ENCODE results near the gene LTC4S. TPM values are rescaled to one million over a fixed set of nuclear protein-coding genes. Genes with fewer than 3 reads are reported as not detected.

Gene LTC4S
- total and polyA plus RNA-seq, 3 experiments from 2014 or later: 0.57 to 4.0 (median 1.0) TPM

DNA sequence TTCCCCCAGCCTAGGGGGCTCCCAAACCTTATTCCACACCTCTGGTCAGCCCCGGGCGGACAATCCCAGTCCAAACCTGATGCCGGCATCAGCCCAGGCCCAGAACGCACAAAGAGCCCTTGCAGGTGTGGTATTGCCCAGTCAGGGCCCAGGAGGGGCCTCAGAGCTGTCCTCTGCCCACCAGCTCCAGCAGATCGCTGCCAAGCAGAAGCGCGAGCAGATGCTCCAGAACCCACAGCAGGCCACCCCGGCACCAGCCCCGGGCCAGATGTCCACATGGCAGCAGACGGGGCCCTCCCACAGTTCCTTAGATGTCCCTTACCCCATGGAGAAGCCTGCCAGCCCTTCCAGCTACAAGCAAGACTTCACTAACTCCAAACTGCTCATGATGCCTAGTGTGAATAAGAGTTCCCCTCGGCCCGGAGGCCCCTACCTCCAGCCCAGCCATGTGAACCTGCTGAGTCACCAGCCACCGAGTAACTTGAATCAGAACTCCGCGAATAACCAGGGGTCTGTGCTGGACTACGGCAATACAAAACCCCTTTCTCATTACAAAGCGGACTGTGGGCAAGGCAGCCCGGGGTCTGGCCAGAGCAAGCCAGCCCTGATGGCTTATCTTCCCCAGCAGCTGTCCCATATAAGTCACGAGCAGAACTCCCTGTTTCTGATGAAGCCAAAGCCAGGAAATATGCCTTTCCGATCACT lies 27.6 kb upstream of the LTC4S start:
- no peaks in the 10 kb centered on the region for H3K9me3 Mint-ChIP-seq
- H3K4me1 ChIP-seq (ENCODE audit: insufficient read depth, low read length): peaks cover 25% of the 10 kb centered on the region
- peaks cover 0 to 66% (median 10%) of the 10 kb centered on the region in 3 donors for H3K36me3 Mint-ChIP-seq
- H3K27me3 Mint-ChIP-seq: no peaks in the 10 kb centered on the region
- H3K4me3 Mint-ChIP-seq: no peak overlapping the region
- no peak overlapping the region for H3K27ac ChIP-seq (ENCODE audit: low read depth, low read length)
- H3K9me3 ChIP-seq (ENCODE audit: low read length): no peaks in the 10 kb centered on the region
- ChIA-PET POLR2A (no interaction called here), CTCF (interaction anchor here (0.9 to 6.7 kb wide), 4 partner anchors 11 to 102 kb away, joined by 4 to 61 read pairs (median 4); partner anchors contain the start of gene LTC4S)
- H3K27ac Mint-ChIP-seq: peak overlapping the region in 3 of 8 donors; percentile 17 to 64 (median 60)
- H3K4me3 ChIP-seq (ENCODE audit: low read length): no peak overlapping the region
- H3K27me3 ChIP-seq (ENCODE audit: insufficient read depth, low read length, poor library complexity, severe bottlenecking): no peaks in the 10 kb centered on the region
- H3K4me1 Mint-ChIP-seq: peaks cover 20 to 52% (median 29%) of the 10 kb centered on the region in 3 donors
- H3K36me3 ChIP-seq (ENCODE audit: insufficient read depth, low read length): peaks cover 48% of the 10 kb centered on the region
- DNase-seq: no peak

GRCh38 chr5:179766726-179767455 lies 26.9 kb upstream of the LTC4S start:
- CTCF ChIA-PET: interaction anchor here (0.6 to 6.7 kb wide), 4 partner anchors 10 to 101 kb away, joined by 3 to 61 read pairs (median 4); partner anchors contain the start of gene LTC4S
- H3K27me3 ChIP-seq (ENCODE audit: insufficient read depth, low read length, poor library complexity, severe bottlenecking): no peaks in the 10 kb centered on the region
- H3K4me1 ChIP-seq (ENCODE audit: insufficient read depth, low read length): peaks cover 18% of the 10 kb centered on the region
- peaks cover 55% of the 10 kb centered on the region for H3K36me3 ChIP-seq (ENCODE audit: insufficient read depth, low read length)
- no peak overlapping the region for H3K4me3 ChIP-seq (ENCODE audit: low read length)
- Mint-ChIP-seq H3K4me3 (no peak overlapping the region), H3K4me1 (peaks cover 15 to 47% (median 24%) of the 10 kb centered on the region in 3 donors), H3K36me3 (peaks cover 0 to 73% (median 13%) of the 10 kb centered on the region in 3 donors), H3K9me3 (no peaks in the 10 kb centered on the region), H3K27me3 (no peaks in the 10 kb centered on the region), H3K27ac (no peak overlapping the region)
- no peak for DNase-seq
- H3K9me3 ChIP-seq (ENCODE audit: low read length): no peaks in the 10 kb centered on the region
- H3K27ac ChIP-seq (ENCODE audit: low read depth, low read length): no peak overlapping the region
- POLR2A ChIA-PET: interaction anchor here (0.7 kb wide), 1 partner anchor 18 kb away, joined by 6 read pairs; no protein-coding TSS in a partner anchor

- H3K27ac ChIP-seq (ENCODE audit: low read depth, low read length): no peak overlapping the region
- H3K27me3 ChIP-seq (ENCODE audit: insufficient read depth, low read length, poor library complexity, severe bottlenecking): no peaks in the 10 kb centered on the region
- Mint-ChIP-seq H3K4me1 (peaks cover 12 to 40% (median 17%) of the 10 kb centered on the region in 3 donors), H3K27ac (no peak overlapping the region), H3K9me3 (no peaks in the 10 kb centered on the region), H3K27me3 (no peaks in the 10 kb centered on the region), H3K4me3 (no peak overlapping the region), H3K36me3 (peaks cover 0 to 80% (median 17%) of the 10 kb centered on the region in 3 donors)
- CTCF ChIA-PET: interaction anchor here (0.6 to 6.7 kb wide), 4 partner anchors 9 to 101 kb away, joined by 3 to 61 read pairs (median 4); partner anchors contain the start of gene LTC4S
- POLR2A ChIA-PET: interaction anchor here (0.7 kb wide), 1 partner anchor 19 kb away, joined by 6 read pairs; no protein-coding TSS in a partner anchor
- no peak for DNase-seq
- H3K4me3 ChIP-seq (ENCODE audit: low read length): no peak overlapping the region
- peaks cover 11% of the 10 kb centered on the region for H3K4me1 ChIP-seq (ENCODE audit: insufficient read depth, low read length)
- H3K36me3 ChIP-seq (ENCODE audit: insufficient read depth, low read length): peaks cover 61% of the 10 kb centered on the region
- no peaks in the 10 kb centered on the region for H3K9me3 ChIP-seq (ENCODE audit: low read length)
Observed at GRCh38 chr5:179767496-179768100, 26.2 kb upstream of the LTC4S start.

DNA sequence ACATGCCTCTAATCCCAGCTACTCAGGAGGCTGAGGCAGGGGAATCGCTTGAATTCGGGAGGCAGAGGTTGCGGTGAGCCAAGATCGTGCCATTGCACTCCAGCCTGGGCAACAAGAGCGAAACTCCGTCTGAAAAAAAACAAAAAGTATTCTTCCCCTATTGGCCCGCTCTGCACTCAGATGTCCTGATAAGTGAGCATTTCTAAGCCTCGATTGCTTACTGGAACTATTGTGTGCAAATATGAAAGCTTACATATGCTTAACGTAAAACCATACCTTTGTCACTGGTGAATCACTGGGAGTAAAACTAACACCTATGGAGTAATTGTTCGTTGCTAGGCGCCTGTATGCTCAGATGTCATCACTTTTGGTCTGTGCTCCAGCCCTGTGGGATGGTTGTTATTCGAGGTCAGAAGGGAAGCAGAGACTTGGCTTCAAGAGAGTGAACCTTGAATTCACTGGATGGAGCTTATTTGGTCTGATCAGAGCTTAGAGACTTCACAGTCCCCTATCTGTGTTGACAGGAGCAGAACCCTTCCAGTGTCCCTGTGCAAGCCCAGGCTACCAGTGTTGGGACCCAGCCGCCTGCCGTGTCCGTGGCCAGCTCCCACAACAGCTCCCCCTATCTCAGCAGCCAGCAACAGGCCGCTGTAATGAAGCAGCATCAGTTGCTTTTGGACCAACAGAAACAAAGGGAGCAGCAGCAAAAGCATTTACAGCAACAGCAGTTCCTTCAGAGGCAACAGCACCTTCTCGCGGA lies 25.3 kb upstream of the LTC4S start:
- Histone ChIP-seq H3K36me3 (ENCODE audit: insufficient read depth, low read length) (peaks cover 62% of the 10 kb centered on the region), H3K9me3 (ENCODE audit: low read length) (no peaks in the 10 kb centered on the region)

DNA sequence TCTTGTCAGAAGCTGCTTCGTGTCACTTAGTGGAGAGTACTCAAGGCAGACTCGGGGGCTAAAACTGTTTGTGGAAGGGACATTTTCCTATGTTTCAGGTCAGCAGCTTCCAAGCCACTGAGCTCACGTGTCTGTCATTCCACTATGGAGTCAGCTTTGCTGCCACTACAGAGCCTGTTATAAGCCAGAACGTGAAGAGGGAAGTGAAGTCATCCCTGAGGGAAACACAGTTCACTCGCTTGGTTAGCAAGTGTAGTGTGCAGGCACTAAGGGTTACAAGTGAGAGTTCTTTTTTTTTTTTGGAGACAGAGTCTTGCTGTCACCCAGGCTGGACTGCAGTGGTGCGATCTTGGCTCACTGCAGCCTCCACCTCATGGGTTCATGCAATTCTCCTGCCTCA lies 24.5 kb upstream of the LTC4S start:
- DNase-seq: no peak
- H3K9me3 Mint-ChIP-seq: no peaks in the 10 kb centered on the region
- Histone ChIP-seq H3K27me3 (ENCODE audit: insufficient read depth, low read length, poor library complexity, severe bottlenecking) (no peaks in the 10 kb centered on the region), H3K4me1 (ENCODE audit: insufficient read depth, low read length) (no peaks in the 10 kb centered on the region), H3K27ac (ENCODE audit: low read depth, low read length) (no peak overlapping the region), H3K4me3 (ENCODE audit: low read length) (no peak overlapping the region), H3K36me3 (ENCODE audit: insufficient read depth, low read length) (peaks cover 62% of the 10 kb centered on the region), H3K9me3 (ENCODE audit: low read length) (no peaks in the 10 kb centered on the region)
- POLR2A ChIA-PET: no interaction called here
- CTCF ChIA-PET: interaction anchor here (1.0 to 1.3 kb wide), 2 partner anchors 27 to 32 kb away, joined by 4 read pairs; no protein-coding TSS in a partner anchor
- no peaks in the 10 kb centered on the region for H3K27me3 Mint-ChIP-seq
- H3K4me1 Mint-ChIP-seq: peaks cover under 1 to 23% (median 4%) of the 10 kb centered on the region in 3 donors
- no peak overlapping the region for H3K4me3 Mint-ChIP-seq
- no peak overlapping the region for H3K27ac Mint-ChIP-seq
- H3K36me3 Mint-ChIP-seq: peaks cover 4 to 92% (median 22%) of the 10 kb centered on the region in 3 donors

More for the DNA sequence above, 25.3 kb upstream of the LTC4S start:
- Histone ChIP-seq H3K4me1 (ENCODE audit: insufficient read depth, low read length) (peaks cover 3% of the 10 kb centered on the region), H3K27ac (ENCODE audit: low read depth, low read length) (no peak overlapping the region), H3K4me3 (ENCODE audit: low read length) (no peak overlapping the region), H3K27me3 (ENCODE audit: insufficient read depth, low read length, poor library complexity, severe bottlenecking) (no peaks in the 10 kb centered on the region)
- no peaks in the 10 kb centered on the region for H3K9me3 Mint-ChIP-seq
- DNase-seq: no peak
- H3K36me3 Mint-ChIP-seq: peaks cover 4 to 86% (median 22%) of the 10 kb centered on the region in 3 donors
- H3K27ac Mint-ChIP-seq: peak overlapping the region in 1 of 8 donors; percentile 37
- ChIA-PET POLR2A (no interaction called here), CTCF (interaction anchor here (1.0 to 1.3 kb wide), 3 partner anchors 28 to 146 kb away, joined by 3 to 4 read pairs (median 4); no protein-coding TSS in a partner anchor)
- H3K27me3 Mint-ChIP-seq: no peaks in the 10 kb centered on the region
- H3K4me3 Mint-ChIP-seq: no peak overlapping the region
- peaks cover 7 to 31% (median 8%) of the 10 kb centered on the region in 3 donors for H3K4me1 Mint-ChIP-seq

GRCh38 chr5:179769796-179770195 lies 24.0 kb upstream of the LTC4S start:
- no peak overlapping the region for H3K4me3 ChIP-seq (ENCODE audit: low read length)
- ChIA-PET CTCF (interaction anchor here (1.3 kb wide), 1 partner anchor 26 kb away, joined by 4 read pairs; no protein-coding TSS in a partner anchor), POLR2A (no interaction called here)
- Mint-ChIP-seq H3K4me1 (peaks cover 0 to 23% (median 4%) of the 10 kb centered on the region in 3 donors), H3K9me3 (no peaks in the 10 kb centered on the region), H3K36me3 (peaks cover 4 to 95% (median 22%) of the 10 kb centered on the region in 3 donors), H3K4me3 (no peak overlapping the region), H3K27ac (peak overlapping the region in 1 of 8 donors; percentile 34), H3K27me3 (no peaks in the 10 kb centered on the region)
- no peak overlapping the region for H3K27ac ChIP-seq (ENCODE audit: low read depth, low read length)
- no peak for DNase-seq
- H3K4me1 ChIP-seq (ENCODE audit: insufficient read depth, low read length): no peaks in the 10 kb centered on the region
- H3K27me3 ChIP-seq (ENCODE audit: insufficient read depth, low read length, poor library complexity, severe bottlenecking): no peaks in the 10 kb centered on the region
- no peaks in the 10 kb centered on the region for H3K9me3 ChIP-seq (ENCODE audit: low read length)
- H3K36me3 ChIP-seq (ENCODE audit: insufficient read depth, low read length): peaks cover 66% of the 10 kb centered on the region

- Mint-ChIP-seq H3K36me3 (peaks cover 4 to 96% (median 25%) of the 10 kb centered on the region in 3 donors), H3K9me3 (no peaks in the 10 kb centered on the region), H3K27ac (peak overlapping the region in 1 of 8 donors; percentile 32), H3K4me3 (no peak overlapping the region), H3K27me3 (no peaks in the 10 kb centered on the region), H3K4me1 (peaks cover 0 to 17% (median 4%) of the 10 kb centered on the region in 3 donors)
- ChIA-PET CTCF (interaction anchor here (1.9 kb wide), 1 partner anchor 8 kb away, joined by 8 read pairs; no protein-coding TSS in a partner anchor), POLR2A (no interaction called here)
- no peak for DNase-seq
- no peaks in the 10 kb centered on the region for H3K4me1 ChIP-seq (ENCODE audit: insufficient read depth, low read length)
- H3K4me3 ChIP-seq (ENCODE audit: low read length): no peak overlapping the region
- H3K27me3 ChIP-seq (ENCODE audit: insufficient read depth, low read length, poor library complexity, severe bottlenecking): no peaks in the 10 kb centered on the region
- peaks cover 68% of the 10 kb centered on the region for H3K36me3 ChIP-seq (ENCODE audit: insufficient read depth, low read length)
- no peak overlapping the region for H3K27ac ChIP-seq (ENCODE audit: low read depth, low read length)
- no peaks in the 10 kb centered on the region for H3K9me3 ChIP-seq (ENCODE audit: low read length)
Observed at GRCh38 chr5:179771311-179771895, 22.4 kb upstream of the LTC4S start.

Data from CD8-positive, alpha-beta memory T cell (primary cell).